EH (cell line): Measurements from ENCODE around the gene SLC24A3.

ENCODE experiments used
- DNase-seq: peaks from one replicate; pipeline ENCODE4 v3.0.0-alpha.2; 2015; ENCODE audit warnings: low read depth

The SLC24A3 gene

GRCh38 chr20:19384940-19385339, 172.5 kb downstream of the SLC24A3 start:
- DNase-seq, result no peak

- no peak for DNase-seq
Observed at GRCh38 chr20:19387251-19387650, 174.8 kb downstream of the SLC24A3 start.

GRCh38 chr20:19392344-19393130, 180.1 kb downstream of the SLC24A3 start:
- DNase-seq, result no peak

DNA sequence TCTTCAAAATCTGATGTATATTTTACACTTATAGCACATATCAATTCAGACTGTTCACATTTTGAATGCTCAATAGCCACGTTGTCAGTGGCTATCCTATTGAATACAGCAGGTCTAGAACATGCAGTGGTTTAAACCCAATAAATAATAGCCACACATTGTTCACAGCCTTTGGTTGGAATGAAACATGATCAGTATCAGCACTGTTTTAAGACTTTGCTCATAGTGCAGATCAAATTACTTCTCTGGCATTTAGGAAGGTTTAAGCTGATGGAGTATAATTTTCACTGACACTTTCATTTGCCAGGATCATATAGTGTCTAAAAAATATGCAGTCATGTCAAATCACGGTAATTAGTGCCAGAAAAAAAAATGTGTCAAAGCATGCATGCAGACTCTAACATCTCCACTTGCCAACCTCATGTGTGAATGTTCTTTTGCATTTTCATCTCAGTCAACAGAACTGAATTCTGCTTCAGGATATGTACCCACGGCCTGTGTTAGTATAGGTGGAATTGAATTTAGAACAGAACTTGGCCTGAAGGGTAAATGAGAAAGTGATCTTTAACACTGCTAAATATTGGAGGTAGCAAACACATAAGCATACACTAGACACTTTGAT, 184.1 kb downstream of the SLC24A3 start:
- DNase-seq, result peak; percentile 42

DNA sequence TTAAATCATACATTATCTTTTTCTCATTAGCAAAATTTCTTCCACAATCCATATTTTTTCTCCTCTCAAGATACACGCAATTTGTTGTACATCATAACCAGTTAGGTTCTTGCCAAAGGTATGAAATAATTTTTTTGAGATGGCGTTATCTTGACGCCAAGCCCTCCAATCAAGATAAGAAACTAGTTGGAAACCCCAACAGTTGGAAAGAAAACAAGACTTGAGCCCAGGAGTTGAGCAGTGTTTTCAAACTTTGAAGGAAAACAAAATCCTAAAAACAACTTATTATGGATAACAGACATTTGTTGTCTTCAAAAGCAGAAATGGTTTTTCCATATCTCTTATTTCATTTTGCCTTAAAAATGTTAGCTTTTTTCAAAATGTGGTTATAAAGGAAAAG, 184.8 kb downstream of the SLC24A3 start:
- DNase-seq, result no peak

DNA sequence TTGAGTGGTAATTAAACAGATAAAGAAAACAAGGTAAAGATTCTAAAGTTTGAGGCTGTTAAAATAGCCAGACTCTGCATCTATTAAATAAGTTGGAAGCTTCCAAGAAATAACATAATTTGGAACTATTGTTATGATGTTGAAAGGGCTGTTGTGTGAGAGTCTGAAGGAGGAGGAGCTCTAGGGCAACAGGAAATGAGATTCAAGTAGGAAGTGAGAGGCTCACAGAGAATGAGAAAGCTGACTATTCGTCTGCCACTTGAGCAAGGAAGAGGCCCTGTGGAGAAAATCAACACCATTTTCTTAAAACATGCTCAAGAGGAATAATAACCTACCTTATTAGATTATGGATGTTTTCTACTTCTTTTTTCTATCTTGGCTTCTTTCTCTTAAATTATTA, 185.2 kb downstream of the SLC24A3 start:
- DNase-seq, result peak; percentile 10

DNA sequence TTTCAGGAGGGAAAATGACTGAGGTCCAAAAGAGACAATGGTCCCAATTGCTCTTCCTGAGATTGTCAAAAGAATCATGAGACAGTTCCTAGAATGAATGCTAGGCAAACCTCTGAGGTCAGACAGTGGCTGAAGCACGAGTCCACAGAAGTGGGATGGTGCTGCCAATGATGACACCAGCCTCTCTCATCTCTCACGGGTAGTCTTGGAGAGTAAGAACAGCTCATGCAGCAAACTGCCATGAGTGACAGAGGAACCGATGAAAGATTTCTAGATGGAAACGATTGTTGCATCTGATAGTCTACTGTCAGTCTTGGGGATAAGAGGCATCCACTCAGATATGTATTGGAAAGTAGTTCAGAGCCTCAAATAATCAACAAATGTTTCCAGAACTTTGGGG, 188.7 kb downstream of the SLC24A3 start:
- no peak for DNase-seq

DNA sequence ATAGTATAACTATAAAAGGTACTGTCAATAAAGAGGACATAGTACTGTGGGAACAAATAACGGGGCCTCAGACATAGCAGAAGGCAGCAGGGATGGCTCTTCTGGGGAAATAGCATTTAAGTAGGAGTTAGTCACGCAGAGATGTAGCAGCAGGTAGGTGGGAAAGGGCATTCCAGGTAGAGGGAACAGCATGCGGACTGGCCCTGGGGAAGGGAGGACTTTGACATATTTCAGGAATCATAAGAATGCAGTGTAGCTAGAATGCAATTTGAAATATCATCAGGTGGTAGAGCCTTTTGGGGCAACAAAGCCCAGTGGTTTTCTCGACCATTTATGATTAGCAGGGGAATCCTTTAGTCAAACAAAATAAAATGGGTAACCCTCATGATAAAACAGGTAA, 191.1 kb downstream of the SLC24A3 start:
- DNase-seq, result no peak

DNA sequence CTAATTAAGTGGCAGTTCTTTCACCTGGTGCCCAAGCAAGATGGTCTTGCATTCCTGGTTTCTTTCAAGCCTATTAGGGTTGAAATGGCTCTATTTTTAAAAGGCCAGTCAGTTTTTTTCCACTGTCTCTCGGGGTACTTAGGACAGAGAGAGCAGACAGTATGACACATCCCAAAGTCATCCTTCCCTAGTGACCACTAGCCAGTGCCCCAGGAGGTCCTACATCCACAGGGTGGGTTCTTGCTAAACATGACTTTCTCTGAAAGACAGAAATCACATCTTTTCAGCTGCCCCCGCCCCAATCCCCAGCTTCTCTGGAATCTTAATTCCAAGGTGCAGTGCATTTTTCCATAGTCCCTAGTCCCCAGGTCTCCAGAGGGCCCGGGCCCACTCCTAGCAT, 192.4 kb downstream of the SLC24A3 start:
- DNase-seq, result peak; percentile 63

- DNase-seq, result no peak
Observed at GRCh38 chr20:19405958-19406357, 193.5 kb downstream of the SLC24A3 start.

DNA sequence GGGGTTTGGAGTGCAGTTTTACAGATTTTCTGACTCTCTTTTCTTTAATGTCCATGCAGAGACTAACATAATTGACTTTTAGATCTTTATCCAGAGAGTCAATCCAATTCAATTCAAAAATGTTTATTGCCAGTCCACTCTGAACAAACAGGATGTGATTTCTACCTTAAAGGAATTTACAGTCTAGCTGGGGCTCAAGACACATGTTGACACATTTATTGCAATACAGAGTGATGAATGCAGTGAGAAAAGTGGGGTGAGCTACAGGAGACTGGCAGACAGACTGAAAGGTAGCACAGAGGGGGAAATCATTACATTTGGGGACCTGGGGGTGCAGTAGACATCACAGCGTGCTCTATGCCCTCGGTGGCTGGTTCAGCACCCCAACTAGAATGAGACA, 193.9 kb downstream of the SLC24A3 start:
- DNase-seq, result peak; percentile 44

DNA sequence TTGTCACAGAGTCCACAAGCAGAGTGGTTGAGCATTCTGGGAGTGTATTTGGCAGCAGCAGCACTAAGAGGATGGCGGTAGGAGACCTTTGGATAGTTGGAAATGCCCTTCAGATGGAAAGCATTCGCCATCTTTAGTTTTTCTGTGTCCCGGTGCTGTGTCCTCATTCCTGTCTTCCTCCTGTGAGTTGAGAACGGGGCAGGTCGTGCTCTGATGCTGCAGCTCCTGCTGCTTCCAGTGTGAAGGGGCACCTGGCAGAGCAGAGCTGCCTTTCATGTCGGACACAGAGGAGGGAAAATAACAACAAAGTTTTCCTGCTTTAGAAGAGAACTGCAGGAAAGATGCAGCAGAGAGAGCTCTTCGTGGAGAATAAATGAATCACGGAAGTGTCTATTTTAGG, 194.8 kb downstream of the SLC24A3 start:
- DNase-seq, result no peak

GRCh38 chr20:19407736-19408135, 195.3 kb downstream of the SLC24A3 start:
- DNase-seq, result peak; percentile 60

- DNase-seq, result peak; percentile 66
Observed at GRCh38 chr20:19408971-19409370, 196.5 kb downstream of the SLC24A3 start.

GRCh38 chr20:19411811-19412210, 199.4 kb downstream of the SLC24A3 start:
- DNase-seq, result no peak

DNA sequence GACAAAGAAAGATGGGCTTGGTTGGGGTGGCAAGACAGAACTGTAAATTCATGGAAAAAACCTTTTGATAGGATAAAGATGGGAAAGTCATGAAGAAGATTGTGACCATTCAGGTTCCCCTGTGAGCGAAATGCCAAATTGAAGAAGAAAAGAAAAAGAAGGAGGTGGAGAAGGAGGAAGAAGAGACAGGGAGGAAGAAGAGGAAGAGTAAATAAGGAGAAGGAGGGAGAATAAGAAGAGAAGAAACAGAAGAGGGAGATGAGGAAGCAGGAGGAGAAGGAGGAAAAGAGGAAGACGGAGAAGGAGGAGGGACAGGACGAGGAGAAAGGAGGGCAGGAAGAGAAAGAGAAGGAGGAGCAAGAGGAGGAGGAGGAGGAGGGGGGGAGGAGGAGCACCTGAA, 199.8 kb downstream of the SLC24A3 start:
- DNase-seq, result no peak

GRCh38 chr20:19414600-19414999, 202.2 kb downstream of the SLC24A3 start:
- no peak for DNase-seq

DNA sequence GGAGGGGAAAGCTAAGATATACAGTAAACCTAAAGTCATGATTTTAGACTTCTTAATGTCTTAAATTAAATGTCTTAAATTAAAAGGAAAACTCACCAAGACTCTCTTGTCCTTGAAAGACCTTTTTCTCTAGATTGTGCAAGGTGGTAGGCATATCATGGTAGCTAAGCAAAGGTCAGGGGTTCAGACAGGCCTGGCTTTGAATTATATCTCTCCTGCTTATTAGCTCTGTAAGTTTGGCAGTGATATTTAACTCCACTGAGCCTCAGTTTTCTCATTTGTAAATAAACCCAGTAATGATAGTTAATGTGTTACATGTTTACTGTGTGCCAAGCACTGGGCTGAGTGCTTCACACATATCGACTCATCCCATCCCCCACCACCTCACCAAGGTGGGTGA, 203.3 kb downstream of the SLC24A3 start:
- no peak for DNase-seq

DNA sequence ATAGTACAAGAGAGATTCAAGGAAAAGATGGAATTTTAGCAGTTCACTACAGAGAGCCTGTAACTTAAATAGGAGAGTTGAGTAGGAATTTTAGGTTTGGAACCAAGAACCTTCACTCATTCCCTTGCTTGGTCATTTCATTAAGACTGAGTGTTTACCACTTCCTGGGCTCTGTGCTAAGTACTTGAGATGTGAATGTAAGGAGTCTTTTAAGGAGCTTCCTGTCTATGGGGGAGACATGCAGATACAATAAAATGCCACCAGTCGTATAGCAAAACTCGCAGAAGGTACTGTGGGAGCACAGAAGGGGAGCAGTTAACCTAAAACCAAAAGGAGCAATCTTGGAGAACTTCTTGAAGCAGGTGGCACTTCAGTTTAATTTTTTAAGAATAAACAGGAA, 204.2 kb downstream of the SLC24A3 start:
- no peak for DNase-seq

GRCh38 chr20:19419396-19419795, 207.0 kb downstream of the SLC24A3 start:
- DNase-seq, result no peak

DNA sequence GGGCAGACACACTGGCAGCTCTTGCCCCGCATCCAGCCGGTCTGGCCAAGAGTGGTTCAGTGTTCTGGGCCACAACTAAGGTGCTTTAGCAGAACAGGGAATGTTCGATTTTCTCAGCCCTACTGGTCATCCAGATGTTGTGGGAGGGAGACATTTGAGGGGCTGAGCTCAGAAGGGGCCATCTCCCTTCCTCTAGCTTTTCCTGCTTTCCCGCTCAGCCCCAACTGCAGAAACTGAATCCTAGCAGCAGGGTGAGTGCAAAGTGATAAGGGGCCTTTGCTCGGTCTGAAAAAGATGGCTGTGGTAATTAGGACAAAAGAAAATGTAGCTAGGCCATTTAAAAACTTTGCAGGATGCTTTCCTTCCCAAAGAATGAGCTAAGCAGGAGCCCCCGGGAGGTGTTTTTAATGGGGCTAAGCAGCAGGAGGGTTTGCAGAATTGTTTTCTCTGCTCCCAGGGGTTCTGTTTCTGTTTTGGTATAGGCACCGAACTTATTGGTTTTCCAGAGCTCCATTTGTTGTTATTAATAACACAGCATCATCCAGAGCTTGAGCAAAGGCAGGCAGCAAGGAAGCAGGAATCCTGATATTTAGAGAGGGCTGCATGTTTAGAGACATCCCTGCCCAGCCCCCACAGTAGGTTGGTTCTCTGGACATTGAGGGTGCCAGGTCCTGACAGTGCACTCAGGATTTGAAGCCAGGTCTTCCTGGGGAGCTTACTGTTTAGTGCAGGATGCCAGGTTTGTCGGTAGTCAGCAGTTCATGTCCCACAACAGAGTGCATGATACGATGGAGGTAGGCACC, 210.9 kb downstream of the SLC24A3 start:
- no peak for DNase-seq

GRCh38 chr20:19423900-19424620, 211.6 kb downstream of the SLC24A3 start:
- DNase-seq, result peak; percentile 47
